HG02571 (cell line): ENCODE results near the gene BLZF1.
"Not testable (repeated sequence)": the region's sequence is repeated elsewhere in the genome, so short reads cannot be mapped to it uniquely, and the experiment has no call there.

Source experiments
- ATAC-seq: cut with Tn5 transposase; IDR thresholded peaks from one replicate; pipeline ENCODE4 v1.9.1; 2021; ENCODE audit warnings: mild to moderate bottlenecking, moderate library complexity; ENCODE audit not compliant: unreplicated experiment

The BLZF1 gene, protein sequence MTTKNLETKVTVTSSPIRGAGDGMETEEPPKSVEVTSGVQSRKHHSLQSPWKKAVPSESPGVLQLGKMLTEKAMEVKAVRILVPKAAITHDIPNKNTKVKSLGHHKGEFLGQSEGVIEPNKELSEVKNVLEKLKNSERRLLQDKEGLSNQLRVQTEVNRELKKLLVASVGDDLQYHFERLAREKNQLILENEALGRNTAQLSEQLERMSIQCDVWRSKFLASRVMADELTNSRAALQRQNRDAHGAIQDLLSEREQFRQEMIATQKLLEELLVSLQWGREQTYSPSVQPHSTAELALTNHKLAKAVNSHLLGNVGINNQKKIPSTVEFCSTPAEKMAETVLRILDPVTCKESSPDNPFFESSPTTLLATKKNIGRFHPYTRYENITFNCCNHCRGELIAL

DNA sequence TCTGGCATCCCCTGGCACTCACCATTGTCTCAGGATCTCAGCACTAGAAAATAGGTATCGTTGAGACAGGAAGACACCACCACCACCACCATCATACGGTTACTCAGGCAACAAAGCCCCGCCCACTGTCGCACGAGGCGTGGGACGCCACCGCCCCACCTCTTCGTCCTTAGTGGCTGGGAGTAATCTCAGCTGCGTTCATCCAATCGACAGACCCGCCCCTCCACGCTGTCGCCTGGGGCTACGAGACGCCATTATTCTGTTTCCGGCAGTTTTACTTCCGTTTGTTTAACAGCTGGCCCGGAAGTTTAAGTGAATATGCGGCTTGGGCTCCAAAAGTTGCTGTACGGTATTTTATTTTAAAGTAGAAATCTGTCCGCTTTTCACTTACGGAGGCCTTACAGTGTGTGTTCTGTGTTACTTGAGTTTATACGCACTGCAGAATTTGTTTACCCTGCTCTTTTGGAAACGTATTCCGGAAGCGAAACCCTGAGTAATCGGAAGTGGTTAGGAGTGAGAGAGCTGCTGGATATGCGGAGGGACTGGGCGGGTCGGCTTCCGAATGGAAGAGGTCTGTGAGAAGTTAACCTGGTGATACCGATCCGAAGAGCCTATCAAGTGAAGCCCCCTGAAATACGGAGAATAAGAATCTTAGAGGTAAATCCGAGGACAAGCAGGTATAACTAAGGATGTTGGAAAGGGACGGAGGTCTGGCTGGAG, at the start of gene BLZF1, which contains the start of gene NME7:
BLZF1 (plus strand) TSS at position 510 of the 720 bp plus-strand sequence. CDS start 1,328 bp downstream, outside the sequence.
NME7 (minus strand) TSS at position 112 of the 720 bp plus-strand sequence; CDS start at position 25, 87 bp downstream.
- peak; percentile 96 for ATAC-seq

DNA sequence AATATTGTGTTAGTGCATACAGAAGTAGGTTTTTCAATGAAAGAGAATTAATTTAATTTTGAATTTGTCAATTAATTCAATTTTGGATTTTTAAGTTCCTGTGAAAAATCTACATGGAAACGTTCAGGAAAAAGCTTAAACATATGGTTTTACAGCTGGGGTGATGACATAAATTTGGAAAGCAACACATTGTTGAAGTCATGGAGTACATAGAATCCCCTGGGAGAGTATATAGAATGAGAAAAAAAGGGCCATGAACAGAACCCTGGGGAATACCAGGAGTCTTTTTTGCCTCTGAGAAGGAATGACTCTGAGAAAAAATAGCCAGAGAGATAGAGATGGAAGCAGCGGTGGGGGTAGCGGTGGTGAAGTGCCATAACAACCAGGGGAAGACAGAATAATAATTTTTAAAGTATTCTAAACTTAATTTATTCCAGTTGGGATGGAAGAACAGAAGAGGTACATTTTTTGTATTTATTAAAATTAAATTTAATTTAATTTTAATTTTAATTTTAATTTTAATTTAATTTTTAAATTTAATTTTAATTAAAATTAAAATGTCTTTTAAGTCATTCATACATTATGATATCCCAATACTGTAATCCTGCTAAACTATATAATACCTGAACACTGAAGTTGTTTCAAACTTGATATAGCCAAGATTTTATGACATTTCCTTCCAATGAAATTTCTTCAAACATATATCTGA, 49.3 kb upstream of the BLZF1 start:
- ATAC-seq, result no peak

DNA sequence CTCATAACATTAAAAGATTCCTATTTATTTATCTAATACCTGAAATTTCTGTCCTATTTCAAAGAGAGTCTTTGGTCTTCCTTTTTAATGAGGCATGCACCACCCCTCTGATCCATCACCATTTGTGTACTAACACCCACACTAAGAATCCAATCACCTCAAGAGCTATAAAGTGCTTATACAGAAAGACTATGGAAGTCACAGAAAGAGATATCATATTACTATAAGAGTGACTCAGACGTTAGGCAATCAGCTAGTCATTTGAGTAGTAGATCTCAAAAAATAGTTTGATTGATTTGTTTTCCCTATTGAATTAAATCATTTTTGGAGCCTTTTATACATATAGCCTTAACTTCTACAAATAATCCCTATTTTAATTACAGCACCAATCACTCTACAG, 46.5 kb upstream of the BLZF1 start:
- ATAC-seq, result no peak

DNA sequence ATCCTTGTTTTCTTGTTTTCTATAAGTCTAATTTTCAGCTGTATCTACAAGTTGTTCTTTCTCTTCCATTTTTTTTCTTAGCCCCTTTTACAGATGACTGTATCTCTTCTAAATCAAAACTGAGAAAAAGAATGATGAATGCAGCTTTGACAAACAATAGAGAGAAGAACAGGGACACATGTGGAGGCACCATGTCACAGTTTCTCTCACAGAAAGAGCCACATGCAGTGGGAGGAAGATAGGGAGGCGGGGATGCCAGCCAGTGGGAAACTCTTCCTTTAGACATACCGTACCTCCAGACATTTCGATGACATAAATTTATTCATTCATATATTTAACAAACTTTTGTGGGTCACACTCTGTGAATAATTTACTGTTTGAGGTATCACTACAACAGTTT, 45.9 kb upstream of the BLZF1 start:
- no peak for ATAC-seq

DNA sequence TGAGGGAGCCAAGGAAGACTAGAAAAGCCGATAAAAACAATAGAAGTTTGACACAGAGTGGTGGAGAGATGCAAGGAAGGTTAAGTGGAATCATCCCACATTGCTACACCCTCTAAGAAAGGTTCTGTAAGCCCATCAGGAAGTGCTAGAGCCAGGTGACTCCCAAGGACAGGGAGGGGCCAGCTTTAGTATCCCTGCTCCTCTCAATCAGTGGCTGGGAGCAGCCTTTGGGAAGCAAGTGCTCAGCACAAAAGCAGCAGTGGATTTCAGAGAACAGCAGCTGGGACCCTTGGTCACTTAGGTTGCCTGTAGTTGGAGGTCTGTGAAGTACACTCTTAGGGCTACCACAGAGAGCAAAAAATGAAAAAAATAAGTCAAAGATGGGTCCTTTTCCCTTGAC, 42.9 kb upstream of the BLZF1 start:
- ATAC-seq, result no peak

DNA sequence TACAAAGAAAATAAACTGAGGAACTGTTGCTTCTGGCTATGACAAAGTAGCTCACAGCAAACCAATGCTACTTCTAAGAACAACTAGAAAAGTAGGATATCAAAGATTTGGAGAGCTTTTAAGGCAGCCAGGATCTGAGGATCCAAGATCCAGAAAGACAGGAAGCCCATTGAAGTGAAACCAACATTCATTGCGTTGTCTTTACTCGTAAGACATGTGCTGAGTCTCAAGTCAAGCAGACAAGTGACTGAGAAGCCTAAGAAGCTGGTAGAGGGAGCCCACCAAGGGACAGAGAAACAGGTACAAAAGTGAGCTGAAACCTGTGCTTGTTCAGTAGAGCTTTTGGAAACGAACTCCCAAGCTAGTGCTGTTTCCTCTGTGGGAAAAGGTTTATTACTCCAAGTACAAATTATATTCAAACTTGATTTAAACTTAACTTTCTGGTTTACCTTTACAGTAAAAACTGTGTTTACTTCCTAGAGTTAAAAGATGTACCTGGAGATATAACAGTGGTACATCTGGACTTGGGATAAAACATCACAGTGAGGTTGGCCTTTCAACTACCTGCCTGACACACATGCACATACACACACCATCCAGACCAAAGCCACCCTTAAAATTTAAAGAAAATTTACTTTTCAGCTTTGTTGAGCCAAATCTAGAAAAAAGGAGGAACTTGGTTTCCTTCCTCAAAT, 41.6 kb upstream of the BLZF1 start:
- ATAC-seq, result peak; percentile 33

DNA sequence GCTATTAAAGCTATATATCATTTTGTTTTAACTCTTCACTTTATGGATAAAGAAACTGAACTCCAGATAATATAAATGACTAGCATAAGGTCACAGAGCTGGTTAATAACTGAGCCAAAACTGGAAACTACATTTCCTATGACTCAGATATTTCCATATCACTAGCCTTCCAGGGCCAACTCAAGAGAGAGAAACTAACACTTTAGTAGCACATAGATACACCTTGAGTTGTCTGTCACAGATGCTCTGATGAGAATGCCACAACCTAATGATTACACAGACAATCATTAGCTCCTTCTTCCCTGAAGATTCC, 41.1 kb upstream of the BLZF1 start:
- peak; percentile 88 for ATAC-seq

DNA sequence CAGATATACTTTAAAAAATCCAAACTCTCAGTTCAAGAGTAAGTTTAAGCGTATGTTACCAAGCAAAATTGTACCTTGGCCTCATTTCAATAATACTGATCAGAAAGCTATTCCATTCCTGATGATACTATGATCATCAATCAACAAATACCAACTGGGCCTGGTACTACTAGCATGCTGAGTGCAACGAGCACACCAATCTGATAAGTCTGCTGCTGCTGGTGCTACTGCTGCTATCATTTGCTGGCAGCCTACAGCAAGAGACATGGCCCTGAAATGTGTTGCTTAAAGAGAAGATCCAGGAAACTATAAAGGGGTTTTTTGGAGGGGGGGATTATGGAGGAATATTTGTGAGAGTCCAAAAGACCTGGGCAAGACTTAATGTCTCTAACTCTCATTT, 40.1 kb upstream of the BLZF1 start:
- ATAC-seq, result no peak

DNA sequence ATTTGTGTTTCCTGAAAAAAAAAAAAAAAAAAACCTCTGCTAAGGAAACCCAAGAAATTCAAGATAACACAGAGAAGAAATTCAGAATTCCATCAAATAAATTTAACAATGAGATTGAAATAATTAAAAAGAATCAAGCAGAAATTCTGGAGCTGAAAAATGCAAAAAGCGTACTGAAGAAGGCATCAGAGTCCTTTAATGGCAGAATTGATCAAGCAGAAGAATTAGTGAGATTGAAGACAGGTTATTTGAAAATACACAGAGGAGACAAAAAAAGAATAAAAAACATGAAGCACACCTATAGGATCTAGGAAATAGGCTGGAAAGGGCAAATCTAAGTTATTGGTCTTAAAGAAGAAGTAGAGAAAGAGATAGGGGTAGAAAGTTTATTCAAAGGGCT, 38.6 kb upstream of the BLZF1 start:
- no peak for ATAC-seq

DNA sequence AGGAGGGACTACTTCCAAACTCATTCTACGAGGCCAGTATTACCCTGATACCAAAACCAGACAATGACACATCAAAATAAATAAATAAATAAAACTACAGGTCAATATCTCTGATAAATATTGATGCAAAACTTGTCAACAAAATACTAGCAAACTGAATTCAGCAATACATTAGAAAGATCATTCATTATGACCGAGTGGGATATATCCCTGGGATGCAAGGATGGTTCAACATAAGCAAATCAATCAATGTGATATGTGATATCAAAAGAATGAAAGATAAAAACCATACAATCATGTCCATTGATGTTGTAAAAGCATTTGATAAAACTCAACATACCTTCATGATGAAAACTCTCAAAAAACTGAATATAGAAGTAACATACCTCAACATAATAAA, 37.1 kb upstream of the BLZF1 start:
- ATAC-seq, result no peak

DNA sequence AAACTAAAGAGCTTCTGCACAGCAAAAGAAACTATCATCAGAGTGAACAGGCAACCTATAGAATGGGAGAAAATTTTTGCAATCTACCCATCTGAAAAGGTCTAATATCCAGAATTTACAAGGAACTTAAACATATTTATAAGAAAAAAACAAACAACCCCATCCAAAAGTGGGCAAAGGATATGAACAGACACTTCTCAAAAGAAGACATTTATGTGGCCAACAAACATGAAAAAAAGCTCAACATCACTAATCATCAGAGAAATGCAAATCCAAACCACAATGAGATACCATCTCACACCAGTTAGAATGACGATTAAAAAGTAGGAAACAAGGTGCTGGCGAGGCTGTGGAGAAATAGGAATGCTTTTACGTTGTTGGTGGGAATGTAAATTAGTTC, 33.3 kb upstream of the BLZF1 start:
- ATAC-seq, result not testable (repeated sequence)

DNA sequence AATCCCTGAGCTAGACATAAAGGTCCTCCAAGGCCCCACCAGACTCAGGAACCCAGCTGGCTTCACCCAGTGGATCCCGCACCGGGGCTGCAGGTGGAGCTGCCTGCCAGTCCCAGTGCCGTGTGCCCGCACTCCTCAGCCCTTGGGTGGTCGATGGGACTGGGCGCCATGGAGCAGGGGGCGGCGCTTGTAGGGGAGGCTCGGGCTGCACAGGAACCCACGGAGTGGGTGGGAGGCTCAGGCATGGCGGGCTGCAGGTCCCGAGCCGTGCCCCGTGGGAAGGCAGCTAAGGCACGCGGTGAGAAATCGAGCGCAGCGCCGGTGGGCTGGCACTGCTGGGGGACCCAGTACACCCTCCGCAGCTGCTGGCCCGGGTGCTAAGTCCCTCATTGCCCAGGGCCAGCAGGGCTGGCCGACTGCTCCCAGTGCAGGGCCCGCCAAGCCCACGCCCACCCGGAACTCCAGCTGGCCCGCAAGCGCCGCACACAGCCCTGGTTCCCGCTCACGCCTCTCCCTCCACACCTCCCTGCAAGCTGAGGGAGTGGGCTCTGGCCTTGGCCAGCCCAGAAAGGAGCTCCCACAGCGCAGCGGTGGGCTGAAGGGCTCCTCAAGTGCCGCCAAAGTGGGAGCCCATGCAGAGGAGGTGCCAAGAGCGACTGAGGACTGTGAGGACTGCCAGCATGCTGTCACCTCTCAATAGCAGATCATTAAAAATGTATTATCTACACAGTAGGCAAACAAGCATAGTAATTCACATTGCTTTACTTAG, 30.9 kb upstream of the BLZF1 start:
- ATAC-seq, result not testable (repeated sequence)

DNA sequence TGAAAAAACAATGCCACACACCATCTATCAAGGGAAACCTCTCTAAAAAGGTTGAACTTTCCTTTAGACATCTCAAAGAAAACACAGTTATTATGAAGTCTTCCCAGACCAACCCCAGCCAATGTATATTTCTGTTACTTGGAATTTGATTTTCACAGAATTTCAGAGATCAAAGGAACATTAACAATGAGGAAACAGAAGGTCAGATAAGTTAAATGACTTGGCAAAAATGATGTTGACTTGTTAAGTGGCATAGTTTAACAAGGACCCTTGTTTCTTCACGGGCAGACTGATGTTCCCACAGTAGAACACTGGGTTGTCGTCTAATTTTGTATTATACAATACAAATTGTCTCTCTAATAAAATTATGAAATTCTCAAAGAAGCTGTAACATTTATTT, 29.4 kb upstream of the BLZF1 start:
- no peak for ATAC-seq

DNA sequence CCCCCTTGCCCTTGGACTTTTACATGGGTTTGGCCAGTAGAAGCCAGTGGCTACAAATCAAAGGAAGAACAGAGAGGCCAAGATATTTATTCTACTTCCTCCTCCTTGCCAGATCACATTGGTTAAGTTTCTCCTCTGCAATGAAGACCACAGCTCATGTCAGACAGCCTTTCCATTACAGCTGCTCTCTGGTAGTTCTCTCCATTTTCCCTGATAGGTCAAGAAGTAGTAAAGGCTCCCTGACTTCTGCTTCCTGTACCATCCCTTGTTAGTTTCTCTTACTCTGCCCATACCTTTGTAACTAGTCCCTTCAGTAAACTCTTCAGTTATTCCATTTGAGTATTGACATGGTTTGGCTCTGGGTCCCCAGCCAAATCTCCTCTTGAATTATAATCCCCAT, 28.2 kb upstream of the BLZF1 start:
- no peak for ATAC-seq

DNA sequence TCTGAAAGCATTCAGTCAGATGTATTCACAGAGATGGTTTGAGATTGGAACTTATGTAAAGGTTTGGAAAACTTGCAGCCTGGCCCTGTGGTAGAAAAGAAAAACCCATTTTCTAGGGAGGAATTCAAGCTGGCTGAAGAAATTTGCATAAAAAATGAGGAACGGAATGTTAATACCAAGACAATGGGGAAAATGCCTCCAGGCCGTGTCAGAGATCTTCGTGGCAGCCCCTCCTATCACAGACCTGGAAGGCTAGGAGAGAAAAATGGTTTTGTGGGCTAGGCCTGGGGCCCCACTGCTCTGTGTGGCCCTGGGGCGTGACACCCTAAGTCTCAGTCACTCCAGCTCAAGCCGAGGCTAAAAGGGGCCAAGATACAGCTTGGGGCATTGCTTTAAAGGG, 27.1 kb upstream of the BLZF1 start:
- no peak for ATAC-seq

DNA sequence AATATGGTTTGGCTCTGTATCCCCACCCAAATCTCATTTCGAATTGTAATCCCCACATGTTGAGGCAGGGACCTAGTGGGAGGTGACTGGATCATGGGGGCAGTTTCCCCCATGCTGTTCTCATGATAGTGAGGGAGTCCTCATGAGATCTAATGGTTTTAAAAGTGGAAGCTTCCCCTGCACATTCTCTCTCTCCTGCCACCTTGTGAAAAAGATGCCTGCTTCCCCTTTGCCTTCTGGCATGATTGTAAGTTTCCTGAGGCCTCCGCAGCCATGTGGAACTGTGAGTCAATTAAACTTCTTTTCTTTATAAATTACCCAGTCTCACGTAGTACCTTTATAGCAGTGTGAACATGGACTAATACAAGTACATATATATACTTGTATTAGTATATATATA, 25.9 kb upstream of the BLZF1 start:
- ATAC-seq, result not testable (repeated sequence)

DNA sequence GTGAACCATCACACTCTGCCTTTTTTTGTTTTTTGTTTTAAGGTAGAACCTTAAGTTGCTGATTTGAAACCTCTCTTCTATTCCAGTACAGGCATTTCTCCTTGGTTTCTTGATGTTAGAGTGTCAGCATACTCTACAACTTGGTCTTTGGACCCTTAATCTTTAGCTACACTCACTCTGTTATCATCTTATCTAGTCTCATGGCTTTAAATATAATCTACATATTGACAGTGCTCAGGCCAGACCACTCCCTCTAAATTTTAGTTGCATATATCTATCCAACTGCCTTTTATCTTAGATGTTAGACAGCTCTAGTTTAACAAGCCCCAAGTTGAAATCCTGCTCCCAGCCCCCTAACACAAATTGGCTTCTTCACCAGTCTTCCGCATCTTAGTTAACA, 22.5 kb upstream of the BLZF1 start:
- no peak for ATAC-seq

DNA sequence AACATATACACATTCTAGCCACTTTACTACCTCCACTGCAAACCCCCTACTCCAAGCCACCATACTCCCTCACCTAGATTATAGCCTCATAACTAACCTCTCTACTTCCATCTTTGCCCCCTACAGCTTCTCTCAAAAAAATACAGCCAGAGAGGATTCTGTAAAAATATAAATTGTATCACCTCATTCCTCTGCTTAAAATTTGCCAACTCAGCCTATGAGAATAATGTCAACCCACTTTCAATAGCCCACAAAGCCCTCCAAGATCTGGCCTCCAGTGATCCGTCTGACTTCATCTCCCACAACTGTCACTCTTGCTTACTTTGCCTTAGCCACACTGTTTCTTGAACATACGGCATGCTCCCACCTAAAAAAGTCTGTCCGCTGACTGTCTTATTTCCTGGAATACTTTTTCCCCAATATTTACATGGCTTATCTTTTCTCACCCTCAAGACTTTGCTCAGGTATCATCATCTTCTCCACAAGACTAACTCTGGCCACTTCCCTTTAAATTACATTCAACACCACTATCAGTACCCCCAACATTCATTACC, 21.9 kb upstream of the BLZF1 start:
- no peak for ATAC-seq

DNA sequence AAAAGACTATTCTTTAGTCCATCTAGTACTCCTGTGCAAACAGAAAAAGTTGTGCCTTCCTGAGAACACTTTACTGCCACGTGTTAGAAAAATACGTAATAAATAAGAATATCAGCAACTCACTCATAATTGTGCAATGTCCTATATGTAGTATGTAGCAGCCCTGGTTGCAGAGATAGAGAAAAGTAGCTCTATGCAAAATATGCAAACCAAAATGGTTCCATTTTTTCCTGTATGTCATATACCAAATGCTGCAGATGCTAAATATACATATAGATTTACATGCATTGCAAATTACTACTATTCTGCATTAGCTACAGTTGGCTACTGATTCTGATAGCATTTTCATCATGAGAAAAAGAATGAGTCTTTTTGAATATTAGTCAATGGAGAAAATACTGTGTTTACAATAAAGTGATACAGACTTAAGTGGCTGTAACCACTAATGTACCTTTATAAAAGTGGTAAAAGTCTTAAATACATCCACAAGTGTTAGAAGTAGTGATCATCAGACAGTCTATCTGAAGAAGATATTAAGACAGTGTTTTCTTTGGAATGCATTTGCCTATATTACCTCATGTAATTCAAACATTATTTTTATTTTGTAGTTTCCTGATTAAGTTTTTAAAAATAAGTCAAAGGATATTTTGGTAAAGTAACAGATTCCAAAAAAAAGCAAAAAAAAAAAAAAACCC, 20.2 kb upstream of the BLZF1 start:
- no peak for ATAC-seq
